Mesothelial cell of epicardium (in vitro differentiated cells): ENCODE measurements around the gene GPR139. TPM values are rescaled to one million over a fixed set of nuclear protein-coding genes. Genes with fewer than 3 reads are reported as not detected.

Experiments used
- DNase-seq, 2 experiments: peaks; one replicate each; pipeline ENCODE4 v3.0.0; 2021; ENCODE audit warnings: low spot score in 2 of 2; ENCODE audit not compliant: unreplicated experiment in 2 of 2
- H3K27ac Mint-ChIP-seq: 2 replicates; pipeline ENCODE4 v1.8.0; 2021; ENCODE audit warnings: mixed read lengths
- H3K27me3 Mint-ChIP-seq: 2 replicates; pipeline ENCODE4 v1.8.0; 2021; ENCODE audit warnings: low read depth, mixed read lengths
- H3K36me3 Mint-ChIP-seq: 2 replicates; pipeline ENCODE4 v1.8.0; 2021; ENCODE audit warnings: mixed read lengths
- H3K4me1 Mint-ChIP-seq: 2 replicates; pipeline ENCODE4 v1.8.0; 2021; ENCODE audit warnings: mixed read lengths
- H3K4me3 Mint-ChIP-seq: 2 replicates; pipeline ENCODE4 v1.8.0; 2021; ENCODE audit warnings: mild to moderate bottlenecking, moderate library complexity, mixed read lengths
- H3K9me3 Mint-ChIP-seq: 2 replicates; pipeline ENCODE4 v1.8.0; 2021; ENCODE audit warnings: mixed read lengths
- CTCF ChIP-seq: fragments of 200-600 bp; sonication (generic); IDR thresholded peaks from one replicate; pipeline ENCODE4 v1.5.0; 2021; ENCODE audit warnings: antibody characterized with exemption; ENCODE audit not compliant: unreplicated experiment
- total RNA-seq: library from RNA; stranded (reverse); gene quantifications from 3 replicates; pipeline ENCODE4 v1.2.1, GENCODE V29; 2021

The GPR139 gene
- total RNA-seq, 1 donor from 2014 or later = not detected

DNA sequence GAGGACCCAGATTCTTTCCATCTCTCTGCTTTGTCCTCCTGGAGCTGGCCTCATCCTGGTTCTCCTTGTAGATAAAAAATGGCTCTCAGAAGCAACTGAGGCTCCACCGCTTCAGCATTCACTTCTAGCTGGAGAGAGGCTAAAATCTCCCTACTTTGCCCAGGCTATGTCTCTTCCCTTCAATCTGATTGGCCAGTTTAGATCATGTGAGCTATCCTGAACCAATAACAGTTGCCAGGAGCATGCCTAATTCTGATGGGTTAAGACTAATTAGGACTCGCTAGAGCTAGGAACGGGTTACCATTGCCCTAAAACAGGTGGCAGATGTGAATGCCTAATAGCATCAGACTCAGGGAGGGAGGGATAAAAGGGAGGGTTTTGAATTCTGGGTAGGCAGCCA lies 89.6 kb downstream of the GPR139 start:
- no peak overlapping the region for H3K27ac Mint-ChIP-seq
- no peaks in the 10 kb centered on the region for H3K4me1 Mint-ChIP-seq
- no peak overlapping the region for H3K4me3 Mint-ChIP-seq
- no peaks in the 10 kb centered on the region for H3K9me3 Mint-ChIP-seq
- no peaks in the 10 kb centered on the region for H3K36me3 Mint-ChIP-seq
- DNase-seq = no peak
- no peak for TF ChIP-seq CTCF
- peaks cover 30% of the 10 kb centered on the region for H3K27me3 Mint-ChIP-seq

Other genes with a start within 250 kb of the GPR139 start
- gene GPRC5B, start 189.0 kb downstream of the GPR139 start, total RNA-seq = 31.3 to 36.5 TPM (median 34.2 TPM) in 3 replicates